Measurements from ENCODE around the gene TRIM41.

TRIM41 gene

GRCh38 chr5:181224390-181225229 lies 1.5 kb downstream of the TRIM41 start:
- Mint-ChIP-seq H3K4me3 (peak overlapping the region; percentile 98), H3K36me3 (ENCODE audit: low read depth) (peaks cover 16% of the 10 kb centered on the region), H3K4me1 (ENCODE audit: low read depth) (peaks cover 48% of the 10 kb centered on the region), H3K9me3 (no peaks in the 10 kb centered on the region), H3K27me3 (ENCODE audit: low read depth) (peaks cover 6% of the 10 kb centered on the region), H3K27ac (peak overlapping the region; percentile 99)

DNA sequence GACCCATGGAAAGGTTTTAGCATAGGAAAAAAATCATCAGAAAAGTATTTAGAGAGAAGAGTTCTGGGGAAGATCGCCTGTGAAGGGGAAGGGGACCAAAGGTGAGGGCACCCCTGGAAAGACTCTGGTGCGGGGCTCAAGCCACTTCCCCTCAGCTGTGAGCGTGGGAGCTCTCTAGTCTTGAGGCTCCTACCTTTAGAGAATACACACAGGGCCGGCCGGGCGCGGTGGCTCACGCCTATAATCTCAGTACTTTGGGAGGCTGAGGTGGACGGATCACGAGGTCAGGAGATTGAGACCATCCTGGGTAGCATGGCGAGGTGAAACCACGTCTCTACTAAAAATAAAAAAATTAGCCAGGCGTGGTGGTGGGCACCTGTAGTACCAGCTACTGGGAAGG lies 6.9 kb downstream of the TRIM41 start:
- no peaks in the 10 kb centered on the region for H3K9me3 Mint-ChIP-seq

GRCh38 chr5:181230551-181230950 lies 7.5 kb downstream of the TRIM41 start:
- no peaks in the 10 kb centered on the region for H3K9me3 Mint-ChIP-seq
- no peak overlapping the region for H3K4me3 Mint-ChIP-seq
- no peaks in the 10 kb centered on the region for H3K27me3 Mint-ChIP-seq (ENCODE audit: low read depth)
- peaks cover 33% of the 10 kb centered on the region for H3K36me3 Mint-ChIP-seq (ENCODE audit: low read depth)
- H3K4me1 Mint-ChIP-seq (ENCODE audit: low read depth) = peaks cover 22% of the 10 kb centered on the region
- H3K27ac Mint-ChIP-seq = peak overlapping the region; percentile 39

More for the DNA sequence above, 6.9 kb downstream of the TRIM41 start:
- H3K27ac Mint-ChIP-seq = peak overlapping the region; percentile 59
- H3K4me1 Mint-ChIP-seq (ENCODE audit: low read depth) = peaks cover 23% of the 10 kb centered on the region
- H3K27me3 Mint-ChIP-seq (ENCODE audit: low read depth) = no peaks in the 10 kb centered on the region
- no peak overlapping the region for H3K4me3 Mint-ChIP-seq
- H3K36me3 Mint-ChIP-seq (ENCODE audit: low read depth) = peaks cover 31% of the 10 kb centered on the region

GRCh38 chr5:181231432-181231831 lies 8.4 kb downstream of the TRIM41 start:
- H3K9me3 Mint-ChIP-seq = no peaks in the 10 kb centered on the region
- peaks cover 19% of the 10 kb centered on the region for H3K4me1 Mint-ChIP-seq (ENCODE audit: low read depth)
- H3K27me3 Mint-ChIP-seq (ENCODE audit: low read depth) = no peaks in the 10 kb centered on the region
- H3K27ac Mint-ChIP-seq = peak overlapping the region; percentile 17
- H3K4me3 Mint-ChIP-seq = no peak overlapping the region
- peaks cover 39% of the 10 kb centered on the region for H3K36me3 Mint-ChIP-seq (ENCODE audit: low read depth)

GRCh38 chr5:181232593-181232992 lies 9.5 kb downstream of the TRIM41 start:
- H3K27me3 Mint-ChIP-seq (ENCODE audit: low read depth) = no peaks in the 10 kb centered on the region
- H3K36me3 Mint-ChIP-seq (ENCODE audit: low read depth) = peaks cover 48% of the 10 kb centered on the region
- H3K9me3 Mint-ChIP-seq = no peaks in the 10 kb centered on the region
- H3K27ac Mint-ChIP-seq = no peak overlapping the region
- H3K4me3 Mint-ChIP-seq = no peak overlapping the region
- H3K4me1 Mint-ChIP-seq (ENCODE audit: low read depth) = peaks cover 21% of the 10 kb centered on the region

DNA sequence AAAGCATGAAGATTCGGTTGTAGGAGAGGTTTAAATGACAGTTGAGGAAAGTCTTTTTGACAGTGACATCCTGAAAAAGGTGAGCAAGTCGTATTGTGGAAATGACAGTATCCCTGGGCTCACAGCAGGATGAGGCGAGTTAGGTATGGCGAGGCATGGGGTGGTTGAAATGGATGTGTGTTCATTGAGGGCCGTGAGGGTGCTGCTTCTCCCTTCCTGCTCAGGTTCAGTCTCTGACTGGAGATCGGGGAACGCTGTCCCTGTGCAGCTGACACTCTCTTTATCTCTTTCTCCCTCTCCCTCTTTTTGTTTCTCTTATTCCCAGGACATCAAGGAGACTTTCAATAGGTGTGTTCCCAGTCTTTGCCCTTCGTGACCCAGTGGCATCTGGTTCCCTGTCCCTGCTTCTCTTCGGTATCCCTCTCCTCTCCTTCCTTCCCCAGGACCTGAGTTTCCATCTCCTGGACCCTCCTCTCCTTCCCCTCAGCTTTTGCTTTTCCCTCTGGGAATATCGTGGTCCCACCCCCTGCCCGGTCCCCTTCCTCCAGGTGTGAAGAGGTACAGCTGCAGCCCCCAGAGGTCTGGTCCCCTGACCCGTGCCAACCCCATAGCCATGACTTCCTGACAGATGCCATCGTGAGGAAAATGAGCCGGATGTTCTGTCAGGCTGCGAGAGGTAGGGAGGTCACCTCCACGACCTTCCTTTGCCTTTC lies 10.2 kb downstream of the TRIM41 start:
- Mint-ChIP-seq H3K27ac (no peak overlapping the region), H3K4me3 (no peak overlapping the region), H3K4me1 (ENCODE audit: low read depth) (peaks cover 25% of the 10 kb centered on the region), H3K27me3 (ENCODE audit: low read depth) (no peaks in the 10 kb centered on the region), H3K36me3 (ENCODE audit: low read depth) (peaks cover 55% of the 10 kb centered on the region), H3K9me3 (no peaks in the 10 kb centered on the region)

- Mint-ChIP-seq H3K27ac (no peak overlapping the region), H3K9me3 (no peaks in the 10 kb centered on the region), H3K27me3 (ENCODE audit: low read depth) (no peaks in the 10 kb centered on the region), H3K36me3 (ENCODE audit: low read depth) (peaks cover 59% of the 10 kb centered on the region), H3K4me3 (no peak overlapping the region), H3K4me1 (ENCODE audit: low read depth) (peaks cover 30% of the 10 kb centered on the region)
These were observed 10.8 kb downstream of the TRIM41 start for GRCh38 chr5:181233801-181234454.

DNA sequence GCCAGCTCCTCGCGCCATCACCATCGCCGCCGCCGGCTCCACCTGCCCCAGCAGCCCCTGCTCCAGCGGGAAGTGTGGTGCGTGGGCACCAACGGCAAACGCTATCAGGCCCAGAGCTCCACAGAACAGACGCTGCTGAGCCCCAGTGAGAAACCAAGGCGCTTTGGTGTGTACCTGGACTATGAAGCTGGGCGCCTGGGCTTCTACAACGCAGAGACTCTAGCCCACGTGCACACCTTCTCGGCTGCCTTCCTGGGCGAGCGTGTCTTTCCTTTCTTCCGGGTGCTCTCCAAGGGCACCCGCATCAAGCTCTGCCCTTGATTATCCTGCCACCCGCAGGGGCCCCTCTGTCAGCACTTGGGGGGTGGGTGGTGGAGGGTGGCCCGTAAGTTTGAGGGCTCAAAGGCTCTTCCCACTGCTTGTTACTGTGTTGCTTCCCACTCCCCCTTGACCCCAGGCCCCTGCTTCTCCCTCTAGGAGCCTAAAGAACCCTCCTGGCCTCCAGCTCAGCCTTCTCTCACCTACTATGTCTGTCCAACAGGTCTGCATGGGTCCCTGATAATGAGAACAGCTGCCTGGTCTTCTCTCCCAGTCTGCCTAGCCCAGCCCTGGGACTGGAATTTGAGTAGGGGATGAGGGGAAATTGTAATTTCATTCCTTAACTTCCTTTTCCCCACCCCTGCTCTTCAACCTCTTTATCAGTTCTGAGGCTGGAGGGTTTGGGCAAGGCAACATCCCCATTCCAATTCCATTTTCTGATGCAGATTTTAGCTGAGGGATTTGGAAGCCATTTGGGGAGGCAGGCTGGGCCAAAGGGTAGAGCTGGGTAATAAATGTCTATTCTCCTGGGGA lies 11.6 kb downstream of the TRIM41 start:
- H3K9me3 Mint-ChIP-seq = no peaks in the 10 kb centered on the region
- peaks cover 61% of the 10 kb centered on the region for H3K36me3 Mint-ChIP-seq (ENCODE audit: low read depth)
- H3K27ac Mint-ChIP-seq = peak overlapping the region; percentile 31
- H3K4me1 Mint-ChIP-seq (ENCODE audit: low read depth) = peaks cover 29% of the 10 kb centered on the region
- no peaks in the 10 kb centered on the region for H3K27me3 Mint-ChIP-seq (ENCODE audit: low read depth)
- no peak overlapping the region for H3K4me3 Mint-ChIP-seq

DNA sequence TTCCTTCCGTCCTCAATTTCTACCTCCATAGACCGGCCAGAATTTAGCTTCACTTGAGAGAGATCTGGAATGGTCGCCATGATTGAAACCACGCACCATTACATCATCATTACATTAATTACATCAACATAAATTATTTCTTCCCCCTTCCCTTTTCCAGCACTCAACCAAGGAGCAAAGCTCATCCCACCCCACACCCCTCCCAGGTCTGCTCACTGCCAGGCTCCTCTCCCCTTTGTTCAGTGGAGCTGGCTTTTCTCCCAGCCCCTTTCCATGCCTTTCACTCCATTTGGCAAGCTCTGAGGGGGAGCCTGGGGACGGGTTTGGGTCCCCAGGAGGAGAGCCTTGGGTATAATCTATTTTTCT lies 12.2 kb downstream of the TRIM41 start:
- peaks cover 26% of the 10 kb centered on the region for H3K4me1 Mint-ChIP-seq (ENCODE audit: low read depth)
- no peaks in the 10 kb centered on the region for H3K27me3 Mint-ChIP-seq (ENCODE audit: low read depth)
- no peak overlapping the region for H3K4me3 Mint-ChIP-seq
- no peaks in the 10 kb centered on the region for H3K9me3 Mint-ChIP-seq
- H3K36me3 Mint-ChIP-seq (ENCODE audit: low read depth) = peaks cover 59% of the 10 kb centered on the region
- H3K27ac Mint-ChIP-seq = no peak overlapping the region

- Mint-ChIP-seq H3K9me3 (no peaks in the 10 kb centered on the region), H3K36me3 (ENCODE audit: low read depth) (peaks cover 58% of the 10 kb centered on the region), H3K27ac (no peak overlapping the region), H3K27me3 (ENCODE audit: low read depth) (no peaks in the 10 kb centered on the region), H3K4me3 (no peak overlapping the region), H3K4me1 (ENCODE audit: low read depth) (peaks cover 23% of the 10 kb centered on the region)
These were observed 12.7 kb downstream of the TRIM41 start for GRCh38 chr5:181235689-181236366.

DNA sequence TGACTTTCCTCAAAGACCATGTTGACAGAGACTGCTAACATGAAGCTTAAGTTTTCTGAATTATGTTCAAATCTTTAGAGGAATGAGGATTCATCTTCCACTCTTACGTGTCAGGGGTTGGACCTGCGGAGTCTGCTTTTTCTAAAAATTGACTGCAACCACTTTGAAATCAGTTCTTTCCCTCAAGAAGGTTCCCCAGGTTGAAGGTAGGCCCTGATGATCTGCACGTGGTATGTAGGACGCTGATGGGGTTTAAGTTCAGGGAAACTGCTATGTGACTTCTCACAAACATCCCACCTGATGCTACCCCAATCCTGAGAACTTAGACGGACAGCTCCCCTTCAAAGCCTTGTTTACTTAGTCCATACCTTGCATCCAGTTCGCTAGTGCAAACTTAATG lies 13.4 kb downstream of the TRIM41 start:
- peaks cover 64% of the 10 kb centered on the region for H3K36me3 Mint-ChIP-seq (ENCODE audit: low read depth)
- no peak overlapping the region for H3K4me3 Mint-ChIP-seq
- no peaks in the 10 kb centered on the region for H3K9me3 Mint-ChIP-seq
- H3K27ac Mint-ChIP-seq = no peak overlapping the region
- peaks cover 29% of the 10 kb centered on the region for H3K4me1 Mint-ChIP-seq (ENCODE audit: low read depth)
- H3K27me3 Mint-ChIP-seq (ENCODE audit: low read depth) = no peaks in the 10 kb centered on the region

GRCh38 chr5:181236954-181237641 lies 14.0 kb downstream of the TRIM41 start:
- H3K9me3 Mint-ChIP-seq = no peaks in the 10 kb centered on the region
- H3K27me3 Mint-ChIP-seq (ENCODE audit: low read depth) = no peaks in the 10 kb centered on the region
- no peak overlapping the region for H3K4me3 Mint-ChIP-seq
- H3K36me3 Mint-ChIP-seq (ENCODE audit: low read depth) = peaks cover 64% of the 10 kb centered on the region
- H3K4me1 Mint-ChIP-seq (ENCODE audit: low read depth) = peaks cover 35% of the 10 kb centered on the region
- H3K27ac Mint-ChIP-seq = no peak overlapping the region

DNA sequence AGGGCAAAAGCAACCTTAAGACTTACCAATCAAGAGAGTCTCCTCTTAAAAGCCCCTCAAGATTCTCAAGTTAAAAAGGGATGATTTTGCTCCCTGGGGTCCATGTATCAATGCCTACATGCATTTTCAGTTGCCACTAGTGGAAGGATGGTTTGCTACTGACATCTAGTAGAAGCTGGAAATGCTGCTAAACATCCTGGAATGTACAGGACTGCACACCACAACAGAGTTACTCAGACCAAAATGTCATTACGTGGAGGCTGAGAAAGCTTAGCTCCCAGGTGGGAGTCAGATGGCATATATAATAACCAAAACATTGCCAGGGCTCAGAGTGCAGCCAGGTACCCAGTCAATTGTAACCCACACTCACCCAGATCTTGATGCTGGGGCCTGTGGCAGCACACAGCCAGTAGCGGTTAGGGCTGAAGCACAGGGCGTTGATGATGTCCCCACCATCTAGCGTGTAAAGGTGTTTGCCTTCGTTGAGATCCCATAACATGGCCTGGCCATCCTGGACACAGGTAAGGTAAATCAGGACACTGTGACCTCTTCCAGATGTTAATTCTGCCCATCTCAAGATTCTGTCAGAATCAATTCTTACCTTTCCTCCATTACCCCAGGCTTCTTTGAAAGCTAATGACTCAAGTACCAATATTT lies 14.8 kb downstream of the TRIM41 start:
- H3K4me3 Mint-ChIP-seq = no peak overlapping the region
- H3K27ac Mint-ChIP-seq = no peak overlapping the region
- H3K36me3 Mint-ChIP-seq (ENCODE audit: low read depth) = peaks cover 68% of the 10 kb centered on the region

More for the DNA sequence above, 14.8 kb downstream of the TRIM41 start:
- H3K4me1 Mint-ChIP-seq (ENCODE audit: low read depth) = peaks cover 40% of the 10 kb centered on the region
- H3K27me3 Mint-ChIP-seq (ENCODE audit: low read depth) = no peaks in the 10 kb centered on the region
- H3K9me3 Mint-ChIP-seq = no peaks in the 10 kb centered on the region

Data from T-helper 1 cell treated with Interleukin-12 subunit alpha and Interleukin-12 subunit beta and Interleukin-4 antibody, amounts not matched to agents 30 μg/mL and 1 μg/mL, for 36 hours (primary cell).